MV-4-11 (cell line): ENCODE data around the gene NPHP4.
"Not testable (repeated sequence)": the region's sequence is repeated elsewhere in the genome, so short reads cannot be mapped to it uniquely, and the experiment has no call there.

ENCODE experiments used
- DNase-seq: peaks from one replicate; lab custom pipeline; 2025; lab: John Stamatoyannopoulos, UW

Gene NPHP4

DNA sequence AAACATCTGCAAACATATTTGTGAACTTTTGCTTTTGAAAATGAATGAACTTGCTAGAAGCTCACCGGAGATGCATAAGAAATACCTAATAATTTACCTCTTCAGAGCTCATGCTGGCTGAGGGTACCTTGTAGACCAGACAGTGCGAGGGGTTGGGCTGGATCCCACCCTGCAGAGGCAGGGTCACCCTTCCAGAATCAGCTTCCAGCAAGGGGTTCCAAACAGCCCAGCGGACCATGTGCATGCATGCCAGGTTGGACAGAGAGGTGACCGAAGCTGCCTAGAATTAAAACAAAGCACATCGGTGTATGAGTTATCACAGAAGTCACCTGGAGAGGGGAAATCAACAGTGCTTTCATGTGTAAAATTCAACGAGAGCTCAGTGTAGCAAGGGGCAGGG is 59.2 kb downstream of the NPHP4 start:
- DNase-seq: no peak

DNA sequence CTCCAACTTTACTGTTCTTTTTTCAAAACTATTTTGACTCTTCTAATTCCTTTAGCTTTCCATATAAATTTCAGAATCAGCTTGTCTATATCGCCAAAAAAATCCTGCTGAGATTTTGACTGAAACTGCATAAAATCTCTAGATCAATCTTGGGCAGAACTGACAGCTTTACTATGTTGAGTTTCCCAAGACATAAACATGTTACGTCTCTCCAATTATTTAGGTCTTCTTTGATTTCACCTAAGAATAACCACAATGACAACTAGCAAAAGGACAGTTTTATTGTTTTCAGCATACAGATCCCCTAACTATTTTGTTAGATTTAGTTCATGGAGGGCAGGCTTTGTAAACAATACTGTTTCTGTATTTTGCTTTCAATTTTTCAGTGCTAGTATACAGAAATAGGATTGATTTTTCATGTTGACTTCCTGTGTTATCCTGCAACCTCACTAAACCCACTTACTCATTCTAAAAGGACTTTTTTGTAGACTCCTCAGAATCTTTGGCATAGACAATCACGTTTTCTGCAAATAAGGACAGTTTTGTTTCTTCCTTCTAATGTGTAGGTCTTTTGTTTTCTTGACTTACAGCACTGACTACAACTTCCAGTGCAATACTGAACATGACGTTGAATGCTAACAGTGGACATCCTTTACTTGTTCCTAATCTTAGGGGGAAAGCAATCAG is 63.4 kb downstream of the NPHP4 start:
- no peak for DNase-seq

DNA sequence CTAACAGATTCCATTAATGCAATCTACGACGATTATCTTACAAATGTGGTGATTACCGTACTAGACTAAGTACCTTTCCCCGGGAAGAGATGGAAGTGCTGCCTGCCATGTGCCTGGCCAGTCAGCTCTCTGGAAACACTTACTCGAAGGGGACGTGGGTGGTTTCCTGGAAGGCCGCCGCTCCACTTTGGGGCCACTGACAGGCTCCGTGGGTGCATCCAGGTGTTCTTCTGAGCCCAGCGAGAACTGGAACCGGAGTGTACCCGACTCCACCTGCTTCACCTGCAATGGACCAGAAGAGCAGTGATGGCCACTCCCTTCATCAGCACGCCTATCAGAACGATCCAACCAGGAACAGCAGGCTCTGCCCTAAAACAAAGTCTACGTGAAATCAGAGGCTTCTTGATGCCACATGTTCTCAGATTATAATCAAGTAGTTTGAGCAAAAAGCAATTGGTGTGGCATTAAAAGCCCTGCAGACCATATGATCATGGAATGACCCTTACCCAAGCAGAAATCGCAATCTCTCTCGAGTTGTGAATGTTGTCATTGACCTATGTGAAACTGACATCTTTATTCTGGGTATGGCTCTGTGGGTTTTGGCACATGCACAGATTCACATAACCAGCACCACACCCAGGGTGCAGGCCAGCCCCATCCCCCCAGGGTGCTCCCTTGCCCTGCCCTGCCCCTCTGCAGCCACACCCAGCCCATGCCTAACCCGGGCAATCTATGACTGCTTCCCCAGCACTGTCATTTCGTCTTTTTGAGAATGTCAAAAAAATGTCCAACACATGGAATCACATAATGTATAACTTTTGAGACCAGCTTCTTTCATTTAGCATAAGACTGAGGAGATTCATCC is 64.5 kb downstream of the NPHP4 start:
- DNase-seq: no peak

DNA sequence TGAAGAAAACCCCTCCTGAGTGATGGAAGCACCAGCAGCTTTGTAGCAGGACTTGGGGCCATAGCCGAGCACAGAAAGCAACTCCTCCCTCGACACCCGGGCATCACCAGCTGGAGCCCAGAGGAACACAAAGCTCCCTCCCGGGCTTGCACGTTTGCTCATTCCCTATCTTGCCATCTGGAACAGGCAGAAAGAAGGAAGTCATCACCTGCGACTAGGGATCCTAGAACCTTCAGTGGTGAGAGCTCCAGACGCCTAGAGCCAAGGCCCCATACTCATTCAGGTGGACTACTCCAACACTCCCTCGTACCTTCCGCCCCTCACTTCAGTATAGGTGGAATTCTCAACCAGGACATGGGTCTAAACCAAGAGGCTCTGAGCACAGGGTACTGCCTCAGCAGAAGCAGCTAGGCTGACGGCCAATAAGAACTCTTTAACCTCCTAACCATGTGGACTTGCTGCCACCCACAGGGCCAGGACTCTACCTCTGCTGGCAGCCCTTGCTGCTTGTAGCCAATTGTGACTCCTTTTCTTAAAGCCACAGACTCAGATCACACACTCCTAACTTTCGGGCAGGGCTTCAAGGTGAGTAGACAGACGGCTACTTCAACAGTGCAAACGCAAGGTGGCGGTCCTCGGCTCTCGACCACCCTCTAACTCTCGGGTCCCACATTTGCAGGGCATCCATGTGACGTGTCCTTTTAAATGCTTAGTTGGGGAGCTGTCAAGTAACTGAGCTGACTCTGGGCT is 65.4 kb downstream of the NPHP4 start:
- DNase-seq: no peak

DNA sequence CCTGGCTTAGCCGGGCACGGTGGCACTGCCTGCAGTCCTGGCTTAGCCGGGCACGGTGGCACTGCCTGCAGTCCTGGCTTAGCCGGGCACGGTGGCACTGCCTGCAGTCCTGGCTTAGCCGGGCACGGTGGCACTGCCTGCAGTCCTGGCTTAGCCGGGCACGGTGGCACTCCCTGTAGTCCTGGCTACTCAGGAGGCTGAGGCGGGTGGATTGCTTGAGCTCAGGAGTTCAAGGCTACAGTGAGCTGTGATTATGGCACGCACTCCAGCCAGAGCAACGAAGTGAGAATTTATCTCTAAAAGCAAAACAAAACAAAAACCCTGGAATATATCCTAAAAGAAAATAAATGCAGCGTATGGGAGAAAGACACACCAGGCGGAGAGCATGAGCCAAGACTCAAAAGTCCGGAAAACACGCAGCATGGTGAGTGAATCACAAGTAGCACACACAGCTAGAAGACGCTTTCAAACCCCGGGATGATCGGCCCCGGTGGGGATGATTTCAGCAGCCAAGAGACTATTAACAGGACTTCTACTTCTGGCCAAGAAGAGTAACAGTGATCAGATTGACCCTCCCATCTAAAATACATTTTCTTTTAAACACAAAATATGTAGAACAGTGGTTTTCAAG is 69.4 kb downstream of the NPHP4 start:
- DNase-seq: not testable (repeated sequence)

- no peak for DNase-seq
Measured at GRCh38 chr1:5921671-5922070, 70.6 kb downstream of the NPHP4 start.

DNA sequence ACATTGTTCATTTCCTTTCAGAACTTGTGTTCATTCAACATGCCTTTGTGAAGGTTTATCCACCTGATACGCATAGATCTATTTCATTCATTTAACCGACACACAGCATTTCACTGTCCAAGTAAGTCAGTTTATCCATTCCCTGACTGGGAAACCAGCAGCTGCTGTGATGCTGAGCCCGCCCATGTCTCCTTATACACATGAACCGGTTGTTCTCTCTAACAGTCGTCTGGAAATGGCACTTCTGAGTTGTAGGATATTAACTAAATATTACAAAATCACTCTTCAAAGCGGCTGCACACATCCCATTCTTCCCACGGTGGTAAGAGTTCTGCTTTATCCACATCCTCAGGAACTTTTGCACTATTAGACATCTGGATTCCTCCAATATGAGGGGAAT is 71.1 kb downstream of the NPHP4 start:
- DNase-seq: no peak

DNA sequence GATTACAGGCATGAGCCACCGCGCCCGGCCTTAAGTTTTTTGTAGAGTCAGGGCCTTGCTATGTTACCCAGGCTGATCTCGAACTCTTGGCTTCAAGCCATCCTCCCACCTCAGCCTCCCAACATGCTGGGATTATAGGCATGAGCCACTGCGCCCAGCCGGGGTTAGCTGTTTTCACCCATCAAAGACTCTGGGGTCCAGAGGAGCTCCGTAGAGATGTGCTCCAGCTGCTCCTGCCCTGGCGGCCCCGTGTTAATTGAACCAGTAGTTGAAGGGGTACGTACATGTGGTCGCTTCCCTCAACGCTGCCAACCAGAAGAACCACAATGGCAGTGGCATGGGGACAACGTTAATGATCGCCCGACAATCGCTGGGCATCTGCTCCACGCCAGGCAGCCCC is 72.0 kb downstream of the NPHP4 start:
- no peak for DNase-seq

GRCh38 chr1:5918275-5918649 is 74.0 kb downstream of the NPHP4 start:
- DNase-seq: no peak

DNA sequence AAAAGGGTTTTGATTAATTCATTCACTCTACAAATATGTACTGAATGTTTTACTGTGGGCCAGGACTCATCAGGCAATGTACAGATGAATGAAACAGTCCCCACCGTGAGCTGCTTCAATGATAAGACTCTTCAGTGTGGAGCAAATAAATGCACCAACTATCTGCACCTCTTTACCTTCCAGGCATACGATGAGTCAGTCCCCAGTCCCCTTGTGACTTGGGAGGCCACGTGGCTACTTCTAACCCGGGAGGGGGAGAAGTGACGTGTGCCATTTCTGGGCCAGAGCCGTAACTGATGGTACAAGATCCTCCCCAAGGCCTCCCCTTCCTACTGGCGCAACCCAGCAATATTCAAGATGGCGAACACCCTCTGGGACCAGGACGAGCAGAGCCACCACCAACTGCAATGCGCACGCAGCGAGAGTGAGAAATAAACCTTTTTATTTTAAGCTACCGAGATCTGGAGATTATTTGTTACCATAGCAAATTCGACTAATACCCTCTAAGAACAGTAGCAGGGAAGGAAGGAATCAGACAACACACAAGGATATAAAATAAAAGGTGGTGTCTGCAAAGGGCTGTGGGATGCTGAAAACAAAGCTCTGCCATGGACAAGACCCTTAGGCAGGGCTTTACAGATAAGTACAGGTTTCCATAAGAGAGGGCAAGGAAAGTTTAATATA is 74.5 kb downstream of the NPHP4 start:
- DNase-seq: no peak

DNA sequence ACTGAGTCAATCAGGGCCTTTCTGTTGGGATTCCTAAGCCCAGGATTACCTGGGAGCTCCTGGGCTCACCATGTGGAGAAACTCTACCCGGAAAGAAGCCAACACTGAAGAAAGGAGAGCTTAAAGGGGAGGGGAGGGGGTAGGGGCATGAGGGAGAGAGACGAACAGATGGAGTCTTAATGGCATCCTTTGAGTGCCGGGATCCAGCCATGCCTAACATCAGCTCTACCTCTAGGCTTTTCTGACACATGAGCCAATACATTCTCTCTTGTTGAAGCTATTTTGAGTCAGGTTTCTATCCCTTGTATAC is 75.0 kb downstream of the NPHP4 start:
- no peak for DNase-seq

- no peak for DNase-seq
Measured at GRCh38 chr1:5916572-5917280, 75.5 kb downstream of the NPHP4 start.

GRCh38 chr1:5915587-5916571 is 76.3 kb downstream of the NPHP4 start:
- no peak for DNase-seq

DNA sequence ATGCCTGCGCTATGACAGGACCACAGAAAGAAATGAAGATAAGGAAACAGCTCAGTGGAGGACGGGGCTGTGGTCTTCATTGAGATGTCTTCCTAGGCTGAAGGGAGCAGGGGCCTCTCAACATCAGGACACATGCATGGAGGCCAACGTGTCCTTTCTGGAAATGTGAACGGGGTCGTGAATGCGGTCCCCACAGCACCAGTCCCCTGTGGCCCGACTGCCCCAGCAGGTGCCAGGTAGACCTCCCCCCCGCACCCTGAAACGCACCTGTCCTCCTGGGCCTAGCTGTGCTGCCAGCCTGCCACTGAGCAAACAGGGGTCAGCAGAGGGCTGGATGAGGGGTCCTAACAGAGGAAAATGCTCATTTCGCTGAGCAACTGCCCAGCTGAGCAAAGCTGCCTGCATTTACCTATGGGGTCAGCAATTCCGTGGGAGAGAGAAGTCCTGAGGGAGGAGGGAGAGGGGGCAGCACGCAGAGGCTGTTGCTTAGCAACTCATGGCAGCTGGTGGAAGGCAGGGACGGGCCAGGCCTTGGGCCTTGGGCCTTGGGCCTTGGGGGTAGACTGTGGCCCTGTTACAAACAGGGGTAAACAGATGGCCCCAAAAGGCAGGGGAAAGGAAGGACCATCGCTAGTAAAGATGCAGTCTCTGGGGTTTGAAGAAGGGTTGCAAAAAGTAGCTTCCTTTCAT is 77.4 kb downstream of the NPHP4 start:
- DNase-seq: no peak

DNA sequence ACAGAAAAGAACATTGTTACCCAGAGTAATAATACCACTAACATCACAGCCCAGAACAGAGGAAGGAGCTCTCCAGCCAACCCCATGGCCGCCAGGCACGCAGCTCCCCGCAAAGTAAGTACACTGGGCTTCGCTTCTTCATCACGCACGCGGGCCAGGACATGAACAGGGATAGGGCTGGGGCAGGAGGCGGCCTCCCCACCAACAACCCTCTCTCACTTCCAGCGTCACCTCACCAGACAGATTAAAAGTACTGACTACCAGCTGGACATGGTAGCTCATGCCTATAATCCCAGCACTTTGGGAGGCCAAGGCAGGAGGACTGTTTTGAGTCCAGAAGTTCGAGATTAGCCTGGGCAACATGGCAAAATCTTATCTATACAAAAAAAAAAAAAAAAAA is 78.3 kb downstream of the NPHP4 start:
- DNase-seq: no peak

DNA sequence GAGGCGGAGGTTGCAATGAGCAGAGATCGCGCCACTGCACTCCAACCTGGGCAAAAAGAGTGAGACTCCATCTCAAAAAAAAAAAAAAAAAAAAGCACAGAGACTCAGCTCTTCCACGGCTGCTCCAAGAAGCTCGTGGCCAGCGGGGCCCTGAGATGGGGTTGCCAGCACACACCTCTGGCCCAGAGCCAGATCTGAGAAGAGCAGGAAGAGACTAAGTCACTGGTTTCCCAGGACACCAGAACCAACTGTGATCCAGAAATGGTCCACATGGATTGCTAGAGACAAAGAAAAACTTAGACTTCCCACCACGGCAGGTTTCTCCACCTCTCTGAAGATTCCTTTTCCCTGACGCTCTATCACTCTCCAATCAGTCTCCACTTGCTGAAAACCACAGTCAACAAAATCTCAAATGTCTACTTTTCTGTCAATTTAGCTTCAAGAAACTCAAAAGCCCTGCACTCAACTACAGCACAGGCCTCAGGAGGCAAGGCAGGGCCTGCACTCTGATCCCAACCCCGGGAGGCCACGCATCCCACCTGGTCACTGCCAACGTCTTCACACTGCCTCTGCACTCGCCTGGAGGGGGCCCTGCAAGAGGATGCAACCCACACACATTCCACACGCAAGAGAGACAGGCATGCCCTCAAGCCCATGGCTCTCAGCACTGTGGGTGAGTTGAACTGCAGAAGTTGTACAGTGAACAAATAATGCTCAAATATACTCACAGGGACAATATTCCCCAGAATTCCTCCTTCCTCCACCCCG is 79.0 kb downstream of the NPHP4 start:
- DNase-seq: no peak

GRCh38 chr1:5911871-5912271 is 80.4 kb downstream of the NPHP4 start:
- no peak for DNase-seq

DNA sequence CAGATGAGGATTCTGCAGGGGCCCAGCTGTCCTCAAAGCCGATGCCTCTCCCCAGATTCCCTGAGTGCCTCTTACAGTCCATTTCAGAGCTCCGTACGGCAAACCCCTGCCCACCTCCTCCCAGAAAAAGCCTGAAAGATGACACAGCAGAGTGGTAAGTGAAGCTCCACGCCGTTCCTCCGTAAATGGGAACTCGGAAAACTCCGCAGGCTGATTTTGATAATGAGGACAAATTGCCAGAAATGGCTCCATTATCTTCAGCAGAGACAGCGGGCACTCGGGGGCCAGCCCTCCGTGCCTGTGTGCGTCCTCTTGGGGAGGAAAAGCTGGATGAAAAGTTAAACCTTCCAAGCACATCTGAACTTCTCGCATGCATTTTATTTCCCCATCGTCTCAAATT is 81.1 kb downstream of the NPHP4 start:
- DNase-seq: no peak

DNA sequence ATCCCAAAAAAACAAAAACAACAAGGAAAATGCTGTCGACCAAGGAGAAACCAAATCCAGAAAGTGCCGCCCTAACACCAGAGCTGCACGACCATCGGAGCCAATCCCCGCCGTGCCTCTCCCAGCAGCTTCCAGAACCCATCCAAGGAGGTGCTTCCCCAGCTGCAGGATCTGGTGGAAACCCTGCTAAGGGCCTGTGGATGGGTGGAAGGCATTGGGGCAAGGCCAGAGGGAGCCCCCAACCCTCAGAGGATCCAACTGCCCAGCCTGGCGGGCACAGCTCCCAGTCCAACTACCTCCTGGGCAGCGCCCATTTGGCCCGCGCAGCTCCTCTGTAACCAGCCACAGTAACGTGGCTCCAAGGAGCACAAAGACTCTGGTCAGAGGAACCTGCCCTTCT is 81.6 kb downstream of the NPHP4 start:
- no peak for DNase-seq
